Epithelial cell of prostate (primary cell): ENCODE data around the gene OR2A14.
"Not testable (repeated sequence)": the region's sequence is repeated elsewhere in the genome, so short reads cannot be mapped to it uniquely, and the experiment has no call there.

ENCODE experiments used
- DNase-seq: peaks from one replicate; pipeline ENCODE4 v3.0.0-alpha.2; 2011; ENCODE audit warnings: low read depth, low spot score
- H3K27ac ChIP-seq: fragments of 450-650 bp; 2 replicates; pipeline ENCODE4 v1.5.1; 2017; ENCODE audit warnings: mild to moderate bottlenecking

The OR2A14 gene, protein sequence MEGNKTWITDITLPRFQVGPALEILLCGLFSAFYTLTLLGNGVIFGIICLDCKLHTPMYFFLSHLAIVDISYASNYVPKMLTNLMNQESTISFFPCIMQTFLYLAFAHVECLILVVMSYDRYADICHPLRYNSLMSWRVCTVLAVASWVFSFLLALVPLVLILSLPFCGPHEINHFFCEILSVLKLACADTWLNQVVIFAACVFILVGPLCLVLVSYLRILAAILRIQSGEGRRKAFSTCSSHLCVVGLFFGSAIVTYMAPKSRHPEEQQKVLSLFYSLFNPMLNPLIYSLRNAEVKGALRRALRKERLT

DNA sequence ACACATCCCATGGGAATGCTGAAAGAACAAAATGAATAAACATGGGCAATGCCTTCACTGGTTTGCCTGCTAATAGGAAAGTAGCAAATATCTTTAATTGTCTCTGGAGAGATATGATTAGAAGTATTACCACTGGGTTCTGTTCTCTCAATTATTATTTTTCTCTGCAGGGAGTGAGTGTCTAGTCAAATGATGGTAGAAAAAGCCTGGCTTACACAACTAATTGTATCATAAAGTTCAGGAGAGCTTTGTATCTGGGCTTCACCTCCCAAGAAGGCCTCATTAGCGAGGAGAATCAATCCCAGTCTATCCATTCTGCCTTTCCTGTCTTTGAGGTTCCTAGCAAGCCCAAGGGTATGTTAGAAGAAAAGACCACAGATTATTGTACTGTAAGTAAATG, at the start of gene OR2A14:
Gene OR2A14, plus strand, starts transcription at position 301 of the 400 bp plus-strand sequence. CDS start 5,937 bp downstream, outside the sequence.
- no peak for DNase-seq
- H3K27ac ChIP-seq: no peak within 1 kb of the TSS

DNA sequence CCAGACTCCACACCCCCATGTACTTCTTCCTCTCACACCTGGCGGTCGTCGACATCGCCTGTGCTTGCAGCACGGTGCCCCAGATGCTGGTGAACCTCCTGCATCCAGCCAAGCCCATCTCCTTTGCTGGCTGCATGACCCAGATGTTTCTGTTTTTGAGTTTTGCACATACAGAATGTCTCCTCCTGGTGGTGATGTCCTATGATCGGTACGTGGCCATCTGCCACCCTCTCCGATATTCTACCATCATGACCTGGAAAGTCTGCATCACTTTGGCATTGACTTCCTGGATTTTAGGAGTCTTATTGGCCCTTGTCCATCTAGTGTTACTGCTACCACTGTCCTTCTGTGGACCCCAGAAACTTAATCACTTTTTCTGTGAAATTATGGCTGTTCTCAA, 48.6 kb upstream of the OR2A14 start:
- no peak for DNase-seq
- H3K27ac ChIP-seq: no peak overlapping the region

DNA sequence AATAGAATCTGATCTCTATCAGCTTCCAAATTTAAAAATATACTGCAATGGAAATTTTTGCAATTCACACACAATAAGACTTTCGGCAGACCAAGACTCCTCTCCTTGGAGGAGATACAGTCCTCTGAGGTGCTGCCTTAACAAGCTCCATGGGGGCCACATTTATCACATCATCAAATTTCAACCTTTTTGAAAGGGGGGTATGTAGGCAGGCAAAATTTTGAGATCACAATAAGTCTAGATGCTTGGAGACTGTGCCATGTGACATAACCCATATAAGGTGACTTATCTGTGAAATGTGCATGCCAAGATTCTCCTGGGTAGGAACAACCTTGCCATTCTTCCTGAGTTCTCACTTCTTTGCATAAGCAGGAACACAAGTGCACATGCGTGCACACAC, 37.0 kb upstream of the OR2A14 start, which contains the start of gene OR2A12:
Gene OR2A12, plus strand, starts transcription at position 301 of the 400 bp plus-strand sequence. CDS start 8,830 bp downstream, outside the sequence.
- H3K27ac ChIP-seq: no peak within 1 kb of the TSS
- DNase-seq: no peak

DNA sequence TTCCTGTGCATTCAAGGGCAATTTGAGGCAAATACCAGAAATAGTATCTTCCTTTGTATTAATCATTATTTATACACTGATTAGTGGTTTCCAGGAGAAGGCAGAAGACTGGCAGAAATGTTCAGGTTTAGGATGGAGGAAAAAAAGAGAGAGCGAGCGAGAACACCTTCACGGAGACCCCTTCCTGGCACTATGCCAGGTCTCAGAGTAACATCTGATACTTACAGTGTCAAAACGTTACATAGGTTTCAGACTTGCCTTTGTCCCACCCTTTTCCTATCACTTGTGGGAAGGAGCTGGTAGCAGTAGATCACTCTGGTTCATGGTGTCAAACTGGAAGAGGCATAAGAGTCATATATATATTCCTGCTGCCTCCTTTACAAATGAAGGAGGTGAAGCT, 36.2 kb upstream of the OR2A14 start:
- DNase-seq: no peak
- no peak overlapping the region for H3K27ac ChIP-seq

DNA sequence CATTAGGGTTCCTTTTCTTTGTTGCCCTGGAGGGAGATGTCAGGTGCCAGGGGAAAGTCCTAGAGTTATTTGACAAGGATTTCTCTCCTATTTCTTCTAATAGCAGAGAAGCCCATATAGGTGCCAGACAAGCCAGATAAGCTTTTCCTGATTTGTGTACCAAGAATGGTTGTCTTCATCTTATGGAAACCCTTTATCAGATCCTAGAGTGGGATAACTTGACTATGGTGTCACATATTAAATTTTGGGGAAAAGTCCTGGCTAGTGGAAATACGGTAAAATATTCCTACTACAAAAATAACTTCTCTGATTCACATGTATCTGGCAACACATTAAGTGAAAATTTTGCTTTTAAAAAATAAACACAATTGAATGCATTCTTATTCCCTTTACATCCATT, 35.7 kb upstream of the OR2A14 start:
- no peak overlapping the region for H3K27ac ChIP-seq
- no peak for DNase-seq

DNA sequence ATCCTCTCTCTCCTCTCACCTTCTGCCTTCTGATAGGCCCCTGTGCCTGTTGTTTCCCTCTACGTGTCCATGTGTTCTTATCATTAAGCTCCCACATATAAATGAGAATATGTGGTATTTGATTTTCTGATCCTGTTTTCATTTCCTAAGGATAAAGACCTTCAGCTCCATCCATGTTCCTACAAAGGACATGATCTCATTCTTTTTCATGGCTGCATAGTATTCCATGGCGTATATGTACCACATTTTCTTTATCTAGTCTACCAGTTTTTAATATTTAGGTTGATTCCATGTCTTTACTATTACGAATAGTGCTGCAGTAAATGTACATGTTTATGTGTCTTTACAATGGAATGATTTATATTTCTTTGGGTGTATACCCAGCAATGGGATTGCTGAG, 32.3 kb upstream of the OR2A14 start:
- H3K27ac ChIP-seq: no peak overlapping the region
- DNase-seq: no peak

DNA sequence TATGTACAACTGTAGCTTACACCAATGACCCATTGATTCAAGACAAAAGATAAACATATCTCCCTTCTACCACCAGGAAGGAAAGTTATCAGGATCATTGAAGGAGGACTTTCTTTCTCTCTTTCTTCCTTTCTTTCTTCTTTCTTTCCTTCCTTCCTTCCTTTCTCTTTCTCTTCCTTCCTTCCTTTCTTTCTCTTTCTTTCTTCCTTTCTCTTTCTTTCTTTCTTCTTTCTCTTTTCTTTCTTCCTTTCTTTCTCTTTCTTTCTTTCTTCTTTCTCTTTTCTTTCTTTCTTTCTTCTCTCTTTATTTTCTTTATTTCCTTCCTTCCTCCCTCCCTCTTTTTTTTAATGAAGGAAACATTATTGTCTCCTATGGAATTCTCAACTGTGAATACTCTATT, 24.2 kb upstream of the OR2A14 start:
- H3K27ac ChIP-seq: no peak overlapping the region
- no peak for DNase-seq

DNA sequence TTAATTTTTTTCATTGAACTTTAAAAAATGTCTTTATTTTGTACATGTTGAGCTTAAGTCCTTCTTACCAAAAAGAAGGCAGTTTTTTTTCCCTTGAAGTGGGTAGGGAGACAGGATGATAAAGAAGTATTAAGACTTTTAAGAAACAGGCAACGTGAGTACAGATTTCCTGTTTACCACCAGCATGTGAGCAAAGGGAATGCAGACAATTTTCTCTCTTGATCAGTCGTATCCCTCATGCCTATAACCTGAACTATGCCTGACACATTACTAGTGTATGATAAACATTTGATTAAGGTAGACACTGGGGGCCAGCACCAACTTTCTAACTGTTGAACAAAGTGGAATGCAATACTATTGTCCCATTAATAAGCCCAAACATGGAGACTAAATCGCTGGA, 22.4 kb upstream of the OR2A14 start:
- no peak for DNase-seq
- no peak overlapping the region for H3K27ac ChIP-seq

DNA sequence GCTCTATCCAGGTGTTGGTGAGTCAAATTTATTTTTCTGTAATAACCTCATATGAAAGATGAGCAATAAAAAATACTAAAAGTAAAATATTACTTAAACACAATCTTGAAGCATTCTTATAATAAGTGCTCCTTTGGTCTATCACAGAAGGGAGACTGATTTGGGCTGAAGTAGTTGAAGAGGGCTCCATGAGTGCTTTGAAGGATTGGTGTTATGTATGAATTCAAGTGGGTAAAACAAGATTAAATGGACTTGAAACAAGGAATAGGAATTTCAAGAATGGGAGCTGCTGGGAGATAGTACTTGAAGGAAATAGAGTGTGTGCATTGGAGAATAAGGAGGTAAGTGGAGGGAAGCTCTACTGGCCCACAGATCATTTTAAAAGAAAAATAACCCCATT, 20.9 kb upstream of the OR2A14 start:
- no peak overlapping the region for H3K27ac ChIP-seq
- no peak for DNase-seq

DNA sequence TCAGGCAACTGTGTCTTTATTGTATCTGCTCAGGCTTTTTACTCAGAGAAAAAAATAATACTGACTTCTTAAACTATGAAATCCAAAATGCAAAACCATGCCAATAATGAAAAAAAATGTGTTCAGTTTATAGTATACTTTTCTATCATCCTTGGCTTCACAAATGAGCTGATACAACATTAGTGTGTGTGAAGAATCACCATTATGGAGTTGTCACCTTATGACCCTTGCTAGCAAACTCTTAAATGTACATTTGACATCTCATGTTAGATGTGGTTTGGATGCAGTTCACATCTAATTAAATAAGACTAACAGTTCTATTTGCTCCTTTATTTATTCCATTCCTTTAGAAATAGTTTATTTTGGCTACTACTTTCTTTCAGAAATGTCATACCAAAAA, 17.8 kb upstream of the OR2A14 start:
- no peak overlapping the region for H3K27ac ChIP-seq
- DNase-seq: no peak

DNA sequence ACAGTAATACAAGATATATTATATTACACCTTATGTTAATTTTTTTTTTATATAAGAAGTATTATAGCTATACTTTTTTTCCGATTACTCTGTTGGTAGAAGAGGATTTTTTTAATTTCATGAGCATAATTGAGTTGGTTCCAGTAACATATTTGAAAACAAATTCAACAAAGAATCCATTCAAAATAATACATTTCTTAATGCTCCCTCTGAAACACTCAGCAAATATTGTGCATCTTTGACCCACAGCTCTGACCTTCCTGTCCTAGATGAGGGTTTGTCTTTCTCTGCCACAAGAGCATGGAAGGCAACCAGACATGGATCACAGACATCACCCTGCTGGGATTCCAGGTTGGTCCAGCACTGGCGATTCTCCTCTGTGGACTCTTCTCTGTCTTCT, 13.7 kb upstream of the OR2A14 start, which contains the start of gene OR2A2:
Gene OR2A2, plus strand, starts transcription at position 301 of the 400 bp plus-strand sequence. Its CDS starts 0 bp downstream, at position 301.
- DNase-seq: no peak
- H3K27ac ChIP-seq: no peak within 1 kb of the TSS

DNA sequence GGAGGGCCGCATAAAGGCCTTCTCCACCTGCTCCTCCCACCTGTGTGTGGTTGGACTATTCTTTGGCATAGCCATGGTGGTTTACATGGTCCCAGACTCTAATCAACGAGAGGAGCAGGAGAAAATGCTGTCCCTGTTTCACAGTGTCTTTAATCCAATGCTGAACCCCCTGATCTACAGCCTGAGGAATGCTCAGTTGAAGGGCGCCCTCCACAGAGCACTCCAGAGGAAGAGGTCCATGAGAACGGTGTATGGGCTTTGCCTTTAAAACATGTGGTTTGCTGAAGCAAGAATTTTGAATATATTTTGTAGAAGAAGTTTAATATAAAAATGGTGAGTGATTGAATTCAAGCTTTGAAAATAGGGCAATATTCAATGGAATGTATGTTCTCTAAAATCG, 12.7 kb upstream of the OR2A14 start:
- no peak for DNase-seq
- H3K27ac ChIP-seq: no peak overlapping the region

DNA sequence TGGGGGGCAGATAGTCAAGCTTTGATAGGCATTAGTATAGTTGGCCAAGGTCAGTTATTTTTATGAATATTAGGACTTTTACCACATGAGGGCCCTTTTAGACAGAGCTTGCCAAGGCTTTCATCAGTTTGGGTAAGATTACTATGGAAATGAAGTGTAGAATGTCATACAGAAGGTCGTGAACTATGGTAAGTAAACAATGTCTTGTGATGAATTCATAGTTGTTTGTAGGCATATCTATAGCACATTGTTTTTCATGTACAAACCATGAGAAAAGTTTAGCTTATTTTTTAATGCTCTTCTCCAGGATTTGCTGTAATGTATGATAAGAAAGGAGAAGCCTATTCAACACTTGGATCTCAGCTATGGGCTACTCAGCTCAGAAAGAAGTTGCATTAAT, 9.3 kb upstream of the OR2A14 start:
- DNase-seq: no peak

DNA sequence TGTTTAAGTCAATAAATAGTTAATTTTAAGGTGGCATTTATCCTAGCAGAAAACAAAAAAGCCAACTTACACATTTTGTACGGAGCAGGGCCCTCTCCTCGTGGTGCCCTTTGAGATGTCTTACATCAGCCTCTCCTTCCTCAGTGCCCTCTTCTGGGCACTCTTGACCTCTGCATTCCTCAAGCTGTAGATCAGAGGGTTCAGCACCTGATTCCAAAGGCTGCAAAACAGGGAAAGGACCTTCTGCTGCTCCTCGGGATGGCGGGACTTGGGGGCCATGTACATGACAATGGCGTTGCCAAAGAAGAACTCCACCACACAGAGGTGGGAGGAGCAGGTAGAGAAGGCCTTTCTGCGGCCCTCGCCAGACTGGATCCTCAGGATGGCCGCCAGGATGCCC, 4.6 kb upstream of the OR2A14 start:
- H3K27ac ChIP-seq: no peak overlapping the region
- DNase-seq: no peak

More for the DNA sequence above, 9.3 kb upstream of the OR2A14 start:
- no peak overlapping the region for H3K27ac ChIP-seq

DNA sequence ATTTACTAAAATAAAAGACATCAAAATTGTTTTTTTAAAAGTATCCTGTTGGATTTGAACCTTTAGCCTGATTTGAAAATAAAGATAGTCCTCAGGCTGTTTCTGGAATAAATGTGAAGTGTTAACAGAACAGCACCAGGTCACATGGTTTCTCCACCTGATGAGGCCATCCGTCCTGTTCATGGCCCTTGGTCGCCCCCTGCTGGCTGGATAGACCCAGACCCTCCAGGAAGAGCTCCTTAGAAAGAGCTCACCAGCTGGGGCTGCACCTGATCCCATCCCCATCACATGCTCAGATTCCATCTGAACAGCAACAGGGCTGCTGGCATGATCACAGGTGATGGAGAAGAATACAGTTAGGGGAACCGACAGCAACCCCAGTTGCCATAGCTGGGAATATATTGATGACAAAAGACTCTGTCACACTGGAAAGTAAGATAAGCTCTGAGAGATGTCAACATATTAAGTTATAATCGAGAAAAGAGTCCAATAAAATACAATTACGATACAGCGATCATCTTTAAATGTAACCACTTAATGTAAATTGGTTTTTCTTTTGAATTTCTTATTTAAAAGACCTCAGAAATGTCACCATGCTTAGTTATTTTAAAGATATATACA, 4.8 kb downstream of the OR2A14 start:
- H3K27ac ChIP-seq: no peak overlapping the region
- DNase-seq: peak; percentile 40

DNA sequence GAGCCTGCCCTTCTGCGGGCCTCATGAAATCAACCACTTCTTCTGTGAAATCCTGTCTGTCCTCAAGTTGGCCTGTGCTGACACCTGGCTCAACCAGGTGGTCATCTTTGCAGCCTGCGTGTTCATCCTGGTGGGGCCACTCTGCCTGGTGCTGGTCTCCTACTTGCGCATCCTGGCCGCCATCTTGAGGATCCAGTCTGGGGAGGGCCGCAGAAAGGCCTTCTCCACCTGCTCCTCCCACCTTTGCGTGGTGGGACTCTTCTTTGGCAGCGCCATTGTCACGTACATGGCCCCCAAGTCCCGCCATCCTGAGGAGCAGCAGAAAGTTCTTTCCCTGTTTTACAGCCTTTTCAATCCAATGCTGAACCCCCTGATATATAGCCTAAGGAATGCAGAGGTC, 6.6 kb downstream of the OR2A14 start:
- not testable (repeated sequence) for H3K27ac ChIP-seq, DNase-seq

DNA sequence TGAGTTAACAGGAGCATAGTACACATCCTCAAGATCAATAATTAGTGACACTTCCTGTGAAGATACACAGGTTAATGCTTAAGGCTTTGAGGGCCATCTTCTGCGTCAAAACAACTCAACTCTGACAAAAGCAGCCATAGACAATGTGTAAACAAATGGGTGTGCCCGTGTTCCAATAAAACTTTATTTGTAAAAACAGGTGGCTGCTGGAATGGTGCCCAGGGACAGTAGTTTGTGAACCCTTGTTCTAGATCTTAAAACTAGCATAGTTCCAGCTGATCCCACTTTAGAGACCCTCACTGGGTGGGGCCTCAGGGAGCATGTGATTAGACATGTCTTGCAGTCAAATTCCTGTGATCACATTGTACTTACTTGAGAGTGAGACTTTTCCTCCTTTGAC, 7.8 kb downstream of the OR2A14 start:
- no peak overlapping the region for H3K27ac ChIP-seq
- no peak for DNase-seq

DNA sequence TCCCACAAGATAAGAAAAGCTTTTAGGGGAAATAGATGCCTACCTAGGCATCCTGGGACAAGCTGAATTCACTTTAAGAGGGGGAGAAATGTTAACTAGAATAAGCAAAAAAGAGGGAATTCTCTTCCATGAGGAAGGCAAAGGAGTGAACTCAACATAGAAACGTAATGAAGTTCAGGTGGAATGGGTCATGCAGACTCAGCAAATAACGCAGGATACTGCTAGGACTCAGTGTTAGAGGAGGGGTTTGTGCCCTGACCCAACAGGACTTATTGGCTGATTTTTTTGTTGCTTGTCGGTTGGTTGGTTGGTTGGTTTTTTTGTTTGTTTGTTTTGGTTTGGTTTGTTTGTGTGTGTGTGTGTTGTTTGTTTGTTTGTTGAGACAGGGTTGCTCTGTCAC, 9.3 kb downstream of the OR2A14 start:
- no peak overlapping the region for H3K27ac ChIP-seq
- no peak for DNase-seq

DNA sequence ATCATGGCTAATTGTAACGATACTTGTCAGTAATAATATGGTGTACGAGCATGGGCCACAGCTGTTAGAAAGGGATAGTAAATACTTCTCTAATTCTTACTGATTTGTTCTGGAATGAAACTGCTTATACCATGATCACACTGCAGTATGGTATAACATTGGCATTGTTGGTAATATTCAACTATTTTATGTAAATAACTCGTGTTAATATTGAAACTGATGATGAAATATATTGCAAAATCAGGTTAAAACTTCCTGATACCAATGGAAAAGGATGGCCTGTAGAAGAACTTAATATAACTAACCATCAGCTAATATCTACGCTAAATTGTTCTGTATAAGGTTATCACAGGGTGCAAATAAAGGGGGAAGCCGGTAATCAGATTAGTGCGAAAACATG, 10.3 kb downstream of the OR2A14 start:
- no peak for DNase-seq

DNA sequence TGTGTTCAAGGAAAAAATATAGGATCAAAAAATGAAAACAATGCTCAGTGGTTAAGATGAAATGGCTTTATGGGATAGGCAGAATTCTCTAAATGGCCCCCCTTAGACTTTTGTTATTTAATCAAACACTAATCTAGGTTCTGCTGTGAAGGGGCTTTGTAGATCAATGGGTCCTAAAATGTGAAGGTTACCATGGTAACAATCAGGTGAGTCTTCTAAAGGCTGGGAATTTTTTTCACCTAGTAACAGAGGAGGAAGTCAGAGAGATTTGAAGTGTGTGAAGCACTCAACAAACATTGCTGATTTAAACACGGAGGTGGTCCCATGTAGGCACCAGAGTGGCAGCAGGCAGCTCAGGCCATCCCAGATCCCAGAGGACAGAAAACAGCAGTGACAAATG, 11.1 kb downstream of the OR2A14 start:
- H3K27ac ChIP-seq: no peak overlapping the region
- DNase-seq: no peak

More for the DNA sequence above, 10.3 kb downstream of the OR2A14 start:
- H3K27ac ChIP-seq: no peak overlapping the region

DNA sequence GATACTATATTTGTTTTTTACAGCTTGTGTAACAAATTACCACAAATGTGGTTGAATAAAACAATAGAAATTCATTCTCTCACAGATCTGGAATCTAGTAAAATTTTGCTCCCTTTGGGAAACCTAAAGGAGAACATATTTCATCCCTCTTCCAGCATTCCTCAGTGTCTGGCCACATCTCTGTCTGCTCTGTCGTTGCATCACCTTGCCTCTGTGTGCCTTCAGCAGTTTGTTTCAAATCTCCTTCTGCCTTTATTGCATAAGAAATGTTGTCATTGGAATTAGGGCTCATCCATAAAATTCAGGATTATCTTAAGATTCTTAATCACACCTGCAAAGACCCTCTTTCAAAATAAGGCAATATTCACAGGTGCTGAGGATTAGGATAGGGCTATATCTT, 14.5 kb downstream of the OR2A14 start:
- DNase-seq: no peak
- no peak overlapping the region for H3K27ac ChIP-seq

DNA sequence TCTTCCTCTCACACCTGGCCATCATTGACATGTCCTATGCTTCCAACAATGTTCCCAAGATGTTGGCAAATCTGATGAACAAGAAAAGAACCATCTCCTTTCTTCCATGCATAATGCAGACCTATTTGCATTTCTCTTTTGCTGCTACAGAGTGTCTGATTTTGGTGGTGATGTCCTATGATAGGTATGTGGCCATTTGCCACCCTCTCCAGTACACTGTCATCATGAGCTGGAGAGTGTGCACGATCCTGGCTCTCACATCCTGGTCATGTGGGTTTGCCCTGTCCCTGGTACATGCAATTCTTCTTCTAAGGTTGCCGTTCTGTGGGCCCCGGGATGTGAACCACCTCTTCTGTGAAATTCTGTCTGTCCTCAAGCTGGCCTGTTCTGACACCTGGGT, 19.2 kb downstream of the OR2A14 start:
- no peak overlapping the region for H3K27ac ChIP-seq
- no peak for DNase-seq
